HCT116 (cell line): ENCODE results near the gene INS.

Experiments
- CBX3 ChIP-seq: IDR thresholded peaks from 2 replicates; pipeline ENCODE4 v1.6.1; 2012; ENCODE audit warnings: low read depth
- CTCF ChIP-seq, 3 experiments: fragments of 200-600 bp in 1 of 3; sonication (generic) in 1 of 3; IDR thresholded peaks in 2 of 3; conservative IDR thresholded peaks in 1 of 3; 2 replicates each; pipeline ENCODE4 v1.5.1; 2012 to 2017; ENCODE audit warnings: low read depth in 2 of 3, low read length in 2 of 3, antibody characterized with exemption in 1 of 3, borderline replicate concordance in 1 of 3, control low read depth in 1 of 3, mild to moderate bottlenecking in 1 of 3, mixed read lengths in 1 of 3, mixed run types in 1 of 3, moderate library complexity in 1 of 3; ENCODE audit not compliant: insufficient read depth in 1 of 3
- EGR1 ChIP-seq: IDR thresholded peaks from 2 replicates; pipeline ENCODE4 v1.6.1; 2012; ENCODE audit warnings: low read depth
- EZH2 ChIP-seq: fragments of 200-600 bp; sonication (generic); IDR thresholded peaks from 2 replicates; pipeline ENCODE4 v1.6.1; 2017; ENCODE audit warnings: antibody characterized with exemption, mixed run types
- EZH2phosphoT487 ChIP-seq: fragments of 200-600 bp; IDR thresholded peaks from 2 replicates; pipeline ENCODE4 v1.6.1; 2018; ENCODE audit warnings: antibody characterized with exemption, borderline replicate concordance
- JUND ChIP-seq: IDR thresholded peaks from 2 replicates; pipeline ENCODE4 v1.6.1; 2012
- MAX ChIP-seq: IDR thresholded peaks from 2 replicates; pipeline ENCODE4 v1.6.1; 2012
- POLR2A ChIP-seq: IDR thresholded peaks from 2 replicates; pipeline ENCODE4 v1.7.0; 2011; ENCODE audit warnings: borderline replicate concordance; ENCODE audit not compliant: insufficient read depth, insufficient read length; ENCODE audit errors: extremely low read depth
- POLR2AphosphoS5 ChIP-seq: IDR thresholded peaks from 2 replicates; pipeline ENCODE4 v1.6.1; 2011; ENCODE audit warnings: mild to moderate bottlenecking, low read depth, low read length, moderate library complexity
- TCF7L2 ChIP-seq: IDR thresholded peaks from 2 replicates; pipeline ENCODE4 v1.7.0; 2011; ENCODE audit warnings: borderline replicate concordance, inconsistent platforms; ENCODE audit not compliant: insufficient read depth, insufficient read length; ENCODE audit errors: extremely low read depth
- YY1 ChIP-seq: IDR thresholded peaks from 2 replicates; pipeline ENCODE4 v1.6.1; 2011; ENCODE audit warnings: low read length, low read depth, moderate library complexity, mild to moderate bottlenecking; ENCODE audit not compliant: insufficient replicate concordance; ENCODE audit errors: extremely low read depth
- ZNF274 ChIP-seq: fragments of 200-500 bp; sonication (Bioruptor generic); IDR thresholded peaks from 2 replicates; pipeline ENCODE4 v1.6.1; 2014; ENCODE audit warnings: mild to moderate bottlenecking, low read depth, low read length, inconsistent platforms

GRCh38 chr11:2167141-2168045 is 6.4 kb upstream of the INS start:
- TF ChIP-seq EZH2 (no peak), POLR2A (no peak), CTCF (IDR thresholded peaks at IDR 0.05 in 2 of 3, conservative IDR thresholded peaks at IDR 0.05 in 1 of 3; ENCODE audit: borderline replicate concordance in 1 of 3, insufficient read depth in 1 of 3, low read depth in 2 of 3, low read length in 2 of 3) (no peak), ZNF274 (no peak), TCF7L2 (no peak), POLR2AphosphoS5 (no peak), EGR1 (no peak), MAX (no peak), YY1 (no peak), JUND (no peak), CBX3 (no peak), EZH2phosphoT487 (no peak)
